ENCODE data around the gene AUP1. TPM values are rescaled to one million over a fixed set of nuclear protein-coding genes. Genes with fewer than 3 reads are reported as not detected.

The AUP1 gene
- total and polyA plus RNA-seq, 9 of the 15 experiments (the other 6 are each of a cell fraction or from before 2014, with no cell fraction given): 70.7 to 245 (median 165) TPM

GRCh38 chr2:74507145-74507925, 22.2 kb downstream of the AUP1 start, which contains the start of gene PCGF1 (continued):
- TF ChIP-seq EHMT2 (IDR thresholded peaks at IDR 0.05) (no peak), TSC22D4 (tag; IDR thresholded peaks at IDR 0.05) (no peak), XRCC4 (IDR thresholded peaks at IDR 0.05; ENCODE audit: extremely low read depth, insufficient read depth, insufficient read length) (no peak), POLR3A (IDR thresholded peaks at IDR 0.05; ENCODE audit: borderline replicate concordance, extremely low read depth, insufficient read depth, insufficient read length) (no peak), HNRNPH1 (optimal IDR thresholded peaks at IDR 0.05; ENCODE audit: low read depth, low read length) (no peak), ZC3H8 (IDR thresholded peaks at IDR 0.05) (no peak), MYNN (IDR thresholded peaks at IDR 0.05) (no peak), MYNN (CRISPR knock-in tag; IDR thresholded peaks at IDR 0.05) (no peak), PHF20 (IDR thresholded peaks at IDR 0.05; ENCODE audit: partially characterized antibody) (peak; percentile 72), SMARCB1 (IDR thresholded peaks at IDR 0.05; ENCODE audit: insufficient read length, low read depth) (no peak), RAD51 (IDR thresholded peaks at IDR 0.05; ENCODE audit: borderline replicate concordance, low read depth) (no peak; the same call in 1 of the 2 replicates), ZNF175 (CRISPR knock-in tag; IDR thresholded peaks at IDR 0.05; ENCODE audit: low read depth) (no peak)
- TF ChIP-seq, protein P1, sequence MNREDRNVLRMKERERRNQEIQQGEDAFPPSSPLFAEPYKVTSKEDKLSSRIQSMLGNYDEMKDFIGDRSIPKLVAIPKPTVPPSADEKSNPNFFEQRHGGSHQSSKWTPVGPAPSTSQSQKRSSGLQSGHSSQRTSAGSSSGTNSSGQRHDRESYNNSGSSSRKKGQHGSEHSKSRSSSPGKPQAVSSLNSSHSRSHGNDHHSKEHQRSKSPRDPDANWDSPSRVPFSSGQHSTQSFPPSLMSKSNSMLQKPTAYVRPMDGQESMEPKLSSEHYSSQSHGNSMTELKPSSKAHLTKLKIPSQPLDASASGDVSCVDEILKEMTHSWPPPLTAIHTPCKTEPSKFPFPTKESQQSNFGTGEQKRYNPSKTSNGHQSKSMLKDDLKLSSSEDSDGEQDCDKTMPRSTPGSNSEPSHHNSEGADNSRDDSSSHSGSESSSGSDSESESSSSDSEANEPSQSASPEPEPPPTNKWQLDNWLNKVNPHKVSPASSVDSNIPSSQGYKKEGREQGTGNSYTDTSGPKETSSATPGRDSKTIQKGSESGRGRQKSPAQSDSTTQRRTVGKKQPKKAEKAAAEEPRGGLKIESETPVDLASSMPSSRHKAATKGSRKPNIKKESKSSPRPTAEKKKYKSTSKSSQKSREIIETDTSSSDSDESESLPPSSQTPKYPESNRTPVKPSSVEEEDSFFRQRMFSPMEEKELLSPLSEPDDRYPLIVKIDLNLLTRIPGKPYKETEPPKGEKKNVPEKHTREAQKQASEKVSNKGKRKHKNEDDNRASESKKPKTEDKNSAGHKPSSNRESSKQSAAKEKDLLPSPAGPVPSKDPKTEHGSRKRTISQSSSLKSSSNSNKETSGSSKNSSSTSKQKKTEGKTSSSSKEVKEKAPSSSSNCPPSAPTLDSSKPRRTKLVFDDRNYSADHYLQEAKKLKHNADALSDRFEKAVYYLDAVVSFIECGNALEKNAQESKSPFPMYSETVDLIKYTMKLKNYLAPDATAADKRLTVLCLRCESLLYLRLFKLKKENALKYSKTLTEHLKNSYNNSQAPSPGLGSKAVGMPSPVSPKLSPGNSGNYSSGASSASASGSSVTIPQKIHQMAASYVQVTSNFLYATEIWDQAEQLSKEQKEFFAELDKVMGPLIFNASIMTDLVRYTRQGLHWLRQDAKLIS (CRISPR knock-in tag; IDR thresholded peaks at IDR 0.05): no peak
- TF ChIP-seq, protein P2, sequence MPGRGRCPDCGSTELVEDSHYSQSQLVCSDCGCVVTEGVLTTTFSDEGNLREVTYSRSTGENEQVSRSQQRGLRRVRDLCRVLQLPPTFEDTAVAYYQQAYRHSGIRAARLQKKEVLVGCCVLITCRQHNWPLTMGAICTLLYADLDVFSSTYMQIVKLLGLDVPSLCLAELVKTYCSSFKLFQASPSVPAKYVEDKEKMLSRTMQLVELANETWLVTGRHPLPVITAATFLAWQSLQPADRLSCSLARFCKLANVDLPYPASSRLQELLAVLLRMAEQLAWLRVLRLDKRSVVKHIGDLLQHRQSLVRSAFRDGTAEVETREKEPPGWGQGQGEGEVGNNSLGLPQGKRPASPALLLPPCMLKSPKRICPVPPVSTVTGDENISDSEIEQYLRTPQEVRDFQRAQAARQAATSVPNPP (IDR thresholded peaks at IDR 0.05; ENCODE audit: borderline replicate concordance, insufficient read depth, insufficient read length): no peak
- TF ChIP-seq, protein P3, sequence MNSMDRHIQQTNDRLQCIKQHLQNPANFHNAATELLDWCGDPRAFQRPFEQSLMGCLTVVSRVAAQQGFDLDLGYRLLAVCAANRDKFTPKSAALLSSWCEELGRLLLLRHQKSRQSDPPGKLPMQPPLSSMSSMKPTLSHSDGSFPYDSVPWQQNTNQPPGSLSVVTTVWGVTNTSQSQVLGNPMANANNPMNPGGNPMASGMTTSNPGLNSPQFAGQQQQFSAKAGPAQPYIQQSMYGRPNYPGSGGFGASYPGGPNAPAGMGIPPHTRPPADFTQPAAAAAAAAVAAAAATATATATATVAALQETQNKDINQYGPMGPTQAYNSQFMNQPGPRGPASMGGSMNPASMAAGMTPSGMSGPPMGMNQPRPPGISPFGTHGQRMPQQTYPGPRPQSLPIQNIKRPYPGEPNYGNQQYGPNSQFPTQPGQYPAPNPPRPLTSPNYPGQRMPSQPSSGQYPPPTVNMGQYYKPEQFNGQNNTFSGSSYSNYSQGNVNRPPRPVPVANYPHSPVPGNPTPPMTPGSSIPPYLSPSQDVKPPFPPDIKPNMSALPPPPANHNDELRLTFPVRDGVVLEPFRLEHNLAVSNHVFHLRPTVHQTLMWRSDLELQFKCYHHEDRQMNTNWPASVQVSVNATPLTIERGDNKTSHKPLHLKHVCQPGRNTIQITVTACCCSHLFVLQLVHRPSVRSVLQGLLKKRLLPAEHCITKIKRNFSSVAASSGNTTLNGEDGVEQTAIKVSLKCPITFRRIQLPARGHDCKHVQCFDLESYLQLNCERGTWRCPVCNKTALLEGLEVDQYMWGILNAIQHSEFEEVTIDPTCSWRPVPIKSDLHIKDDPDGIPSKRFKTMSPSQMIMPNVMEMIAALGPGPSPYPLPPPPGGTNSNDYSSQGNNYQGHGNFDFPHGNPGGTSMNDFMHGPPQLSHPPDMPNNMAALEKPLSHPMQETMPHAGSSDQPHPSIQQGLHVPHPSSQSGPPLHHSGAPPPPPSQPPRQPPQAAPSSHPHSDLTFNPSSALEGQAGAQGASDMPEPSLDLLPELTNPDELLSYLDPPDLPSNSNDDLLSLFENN (IDR thresholded peaks at IDR 0.05; ENCODE audit: low read depth in 2 of 2, low read length in 2 of 2): no peak
- TF ChIP-seq, protein P4, sequence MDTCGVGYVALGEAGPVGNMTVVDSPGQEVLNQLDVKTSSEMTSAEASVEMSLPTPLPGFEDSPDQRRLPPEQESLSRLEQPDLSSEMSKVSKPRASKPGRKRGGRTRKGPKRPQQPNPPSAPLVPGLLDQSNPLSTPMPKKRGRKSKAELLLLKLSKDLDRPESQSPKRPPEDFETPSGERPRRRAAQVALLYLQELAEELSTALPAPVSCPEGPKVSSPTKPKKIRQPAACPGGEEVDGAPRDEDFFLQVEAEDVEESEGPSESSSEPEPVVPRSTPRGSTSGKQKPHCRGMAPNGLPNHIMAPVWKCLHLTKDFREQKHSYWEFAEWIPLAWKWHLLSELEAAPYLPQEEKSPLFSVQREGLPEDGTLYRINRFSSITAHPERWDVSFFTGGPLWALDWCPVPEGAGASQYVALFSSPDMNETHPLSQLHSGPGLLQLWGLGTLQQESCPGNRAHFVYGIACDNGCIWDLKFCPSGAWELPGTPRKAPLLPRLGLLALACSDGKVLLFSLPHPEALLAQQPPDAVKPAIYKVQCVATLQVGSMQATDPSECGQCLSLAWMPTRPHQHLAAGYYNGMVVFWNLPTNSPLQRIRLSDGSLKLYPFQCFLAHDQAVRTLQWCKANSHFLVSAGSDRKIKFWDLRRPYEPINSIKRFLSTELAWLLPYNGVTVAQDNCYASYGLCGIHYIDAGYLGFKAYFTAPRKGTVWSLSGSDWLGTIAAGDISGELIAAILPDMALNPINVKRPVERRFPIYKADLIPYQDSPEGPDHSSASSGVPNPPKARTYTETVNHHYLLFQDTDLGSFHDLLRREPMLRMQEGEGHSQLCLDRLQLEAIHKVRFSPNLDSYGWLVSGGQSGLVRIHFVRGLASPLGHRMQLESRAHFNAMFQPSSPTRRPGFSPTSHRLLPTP (IDR thresholded peaks at IDR 0.05; ENCODE audit: borderline replicate concordance, extremely low read depth, insufficient read length): no peak

All from K562 (cell line).